Measurements from ENCODE around the gene GPC6. TPM values are rescaled to one million over a fixed set of nuclear protein-coding genes. Genes with fewer than 3 reads are reported as not detected.

Gene GPC6
- total RNA-seq, 1 donor from 2014 or later, result 8.4 TPM

- no peak for TF ChIP-seq CTCF (IDR thresholded peaks at IDR 0.05)
- H3K9me3 ChIP-seq, result no peaks in the 10 kb centered on the region
- H3K27ac ChIP-seq, result no peak overlapping the region
- no peaks in the 10 kb centered on the region for H3K27me3 ChIP-seq
- H3K36me3 ChIP-seq, result no peaks in the 10 kb centered on the region
- peaks cover 14% of the 10 kb centered on the region for H3K4me1 ChIP-seq
- DNase-seq (no peak), ATAC-seq (no peak)
- intact Hi-C loops (cut with DNase I), result no loop called here
- H3K4me3 ChIP-seq, result no peak overlapping the region
Measured at GRCh38 chr13:94332359-94333096, 1105.9 kb downstream of the GPC6 start.

DNA sequence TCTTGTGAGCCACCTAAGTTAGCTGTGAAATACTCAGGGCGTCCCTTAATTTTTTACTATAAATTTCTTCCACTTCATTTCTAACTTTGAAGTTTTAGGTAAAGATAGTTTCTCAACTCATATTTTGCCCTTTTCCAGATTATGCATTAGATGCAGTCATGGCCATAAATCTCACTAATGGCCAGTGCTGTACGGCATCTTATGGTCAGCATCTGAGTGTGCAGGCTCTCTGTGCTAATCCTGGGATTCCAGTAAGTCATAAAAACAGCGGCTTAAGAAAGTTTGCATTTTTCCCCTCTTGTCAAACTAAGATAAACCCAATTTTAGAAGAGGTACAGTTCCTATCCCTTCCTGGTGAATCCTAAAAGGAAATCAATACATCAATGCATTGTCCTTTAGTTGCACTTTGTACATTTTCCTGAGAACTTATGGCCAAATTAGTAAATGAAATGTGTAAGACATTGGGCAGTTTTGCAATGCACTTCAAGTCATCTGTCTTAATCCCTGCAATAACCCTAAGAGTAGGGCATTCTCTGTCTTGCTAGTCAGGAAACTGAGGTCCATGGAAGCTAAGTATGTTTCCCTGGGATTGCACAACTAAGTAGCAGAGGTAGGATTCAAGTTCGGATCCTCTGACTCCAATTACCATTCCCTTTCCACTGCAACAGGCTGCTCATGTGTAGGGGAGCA is 1106.7 kb downstream of the GPC6 start:
- intact Hi-C loops (cut with DNase I), result no loop called here
- Histone ChIP-seq H3K27ac (no peak overlapping the region), H3K9me3 (no peaks in the 10 kb centered on the region), H3K4me3 (no peak overlapping the region), H3K36me3 (no peaks in the 10 kb centered on the region), H3K4me1 (peaks cover 14% of the 10 kb centered on the region), H3K27me3 (no peaks in the 10 kb centered on the region)
- DNase-seq (no peak), ATAC-seq (no peak)
- TF ChIP-seq CTCF (IDR thresholded peaks at IDR 0.05), result no peak

DNA sequence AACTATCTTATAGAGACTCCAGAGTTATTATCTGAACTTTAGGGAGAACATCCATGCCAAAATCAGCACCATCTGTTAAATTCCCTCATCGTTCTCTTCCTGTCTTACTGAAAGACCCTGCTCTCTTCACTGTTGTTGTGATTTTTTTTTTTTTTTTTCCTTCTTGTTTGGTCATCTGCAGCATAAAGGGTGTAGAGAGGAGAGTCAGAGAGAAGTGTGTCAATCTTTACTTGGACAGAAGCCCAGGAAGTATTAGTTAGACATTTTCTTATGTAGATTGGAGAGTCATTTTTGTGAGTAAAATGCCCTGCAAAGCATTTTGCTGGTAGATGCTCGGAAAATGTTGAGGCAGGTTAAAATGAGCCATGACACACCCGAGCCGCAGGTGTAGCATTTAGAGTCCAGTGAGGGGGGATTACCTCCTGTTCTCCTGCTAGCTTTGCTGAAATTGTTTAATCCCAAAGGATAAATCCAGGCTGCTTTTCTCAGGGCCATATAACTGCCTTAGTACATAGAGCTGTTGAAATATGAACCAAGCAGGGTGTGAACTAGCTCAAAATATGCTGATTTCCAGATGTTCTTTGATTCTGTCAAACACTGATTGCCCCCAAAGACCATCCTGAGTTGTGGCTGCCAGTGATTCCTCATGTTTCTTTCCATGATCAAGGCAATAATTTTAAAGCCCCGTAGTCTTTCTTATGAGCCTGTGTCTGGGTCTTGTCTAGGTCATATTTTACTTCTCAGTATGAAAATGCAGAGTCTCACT is 1109.3 kb downstream of the GPC6 start:
- DNase-seq, result no peak
- no peak for TF ChIP-seq CTCF (IDR thresholded peaks at IDR 0.05)

DNA sequence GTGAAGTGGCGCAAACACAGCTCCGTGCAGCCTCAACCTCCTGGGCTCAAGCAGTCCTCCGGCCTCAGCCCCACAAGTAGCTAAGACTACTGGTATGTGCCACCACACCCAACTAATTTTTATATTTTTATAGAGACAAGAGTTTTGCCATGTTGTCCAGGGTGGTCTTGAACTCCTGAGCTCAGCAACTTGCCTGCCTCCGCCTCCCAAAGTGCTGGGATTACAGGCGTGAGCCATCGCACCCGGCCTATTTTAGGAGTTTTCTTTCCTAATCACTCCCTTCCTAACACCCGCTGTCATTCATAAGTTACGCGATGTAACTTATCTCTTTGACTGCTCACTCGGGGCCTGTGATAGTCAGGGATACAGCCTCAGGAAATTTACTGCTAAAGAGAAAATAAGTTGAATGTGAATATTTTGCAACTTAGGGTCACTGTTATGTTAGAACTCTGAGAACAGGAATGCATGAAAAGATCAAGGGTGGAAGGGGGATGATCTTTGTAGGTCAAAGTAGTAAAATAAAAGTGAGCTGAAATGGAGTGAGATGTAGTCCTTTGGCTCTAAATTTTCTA is 1112.6 kb downstream of the GPC6 start:
- no peak overlapping the region for H3K27ac ChIP-seq
- no peaks in the 10 kb centered on the region for H3K36me3 ChIP-seq
- no peaks in the 10 kb centered on the region for H3K9me3 ChIP-seq
- no peak overlapping the region for H3K4me3 ChIP-seq
- H3K4me1 ChIP-seq, result no peaks in the 10 kb centered on the region
- DNase-seq (no peak), ATAC-seq (no peak)
- TF ChIP-seq CTCF (IDR thresholded peaks at IDR 0.05), result no peak
- no peaks in the 10 kb centered on the region for H3K27me3 ChIP-seq
- intact Hi-C loops (cut with DNase I), result no loop called here

More for the DNA sequence above, 1109.3 kb downstream of the GPC6 start:
- Histone ChIP-seq H3K4me1 (no peaks in the 10 kb centered on the region), H3K27me3 (no peaks in the 10 kb centered on the region), H3K36me3 (no peaks in the 10 kb centered on the region), H3K9me3 (no peaks in the 10 kb centered on the region), H3K4me3 (no peak overlapping the region), H3K27ac (no peak overlapping the region)
- ATAC-seq, result no peak
- intact Hi-C loops (cut with DNase I), result no loop called here

DNA sequence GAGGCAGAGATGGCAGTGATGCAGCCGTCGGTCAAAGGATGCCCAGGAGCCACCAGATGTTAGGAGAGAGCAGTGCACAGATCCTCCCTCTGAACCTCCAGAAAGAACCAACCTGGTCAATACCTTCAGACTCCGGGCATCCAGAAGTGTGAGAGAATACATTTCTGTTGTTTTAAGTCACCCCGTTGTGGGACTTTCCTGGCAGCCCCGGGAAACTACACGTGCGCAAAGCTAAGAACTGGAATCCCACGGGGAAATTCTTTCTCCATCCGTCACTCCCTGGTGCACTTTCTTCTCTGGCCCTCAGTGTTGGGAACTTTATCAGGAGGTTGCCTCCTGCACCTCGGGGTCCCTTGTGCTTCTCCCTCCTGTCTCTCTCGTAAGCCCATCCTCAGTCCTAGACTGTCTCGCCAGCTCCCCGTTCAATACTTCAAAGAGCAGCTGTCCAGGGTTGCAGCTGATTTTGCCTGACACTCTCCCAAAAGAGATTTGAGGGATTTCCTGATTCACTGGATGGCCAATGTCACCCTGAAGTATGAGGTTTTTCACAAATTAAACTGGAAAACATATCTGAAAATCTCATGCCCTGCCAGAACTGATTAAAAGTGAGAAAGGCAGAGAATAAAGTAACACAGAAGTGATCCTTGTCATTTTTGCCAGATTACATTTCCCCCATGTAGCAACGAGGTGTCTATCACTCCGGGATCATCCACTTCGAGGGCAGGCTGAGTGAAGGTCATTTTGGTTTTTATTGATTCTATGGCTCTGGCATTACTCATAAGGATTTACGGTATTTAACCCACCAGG is 1116.0 kb downstream of the GPC6 start:
- TF ChIP-seq CTCF (IDR thresholded peaks at IDR 0.05), result no peak
- no peaks in the 10 kb centered on the region for H3K27me3 ChIP-seq
- no peak for ATAC-seq
- H3K4me1 ChIP-seq, result no peaks in the 10 kb centered on the region
- intact Hi-C loops (cut with DNase I), result no loop called here
- DNase-seq, result no peak
- no peak overlapping the region for H3K4me3 ChIP-seq
- no peak overlapping the region for H3K27ac ChIP-seq
- H3K9me3 ChIP-seq, result no peaks in the 10 kb centered on the region
- no peaks in the 10 kb centered on the region for H3K36me3 ChIP-seq

Data from upper lobe of right lung (tissue), 1 donor.